SK-N-SH treated with all-trans-retinoic acid at 6 μM for 48 hours (cell line): ENCODE measurements around the gene TMEM139.

Experiments
- ATAC-seq: fragments of 200-7000 bp; cut with Tn5 transposase; 3 replicates; pipeline ENCODE4 v1.9.1; 2020; ENCODE audit warnings: mild to moderate bottlenecking, moderate library complexity
- BACH2 ChIP-seq: fragments of 250-450 bp; sonication (Bioruptor Pico); IDR thresholded peaks from 2 replicates; pipeline ENCODE4 v1.9.0; 2021; ENCODE audit warnings: mild to moderate bottlenecking, borderline replicate concordance
- CSDC2 ChIP-seq: fragments of 250-450 bp; sonication (Bioruptor Pico); IDR thresholded peaks from 2 replicates; pipeline ENCODE4 v1.5.0; 2020; ENCODE audit warnings: mild to moderate bottlenecking, moderate library complexity
- CSRNP3 ChIP-seq: fragments of 250-450 bp; sonication (Bioruptor Pico); IDR thresholded peaks from 2 replicates; pipeline ENCODE4 v1.5.1; 2021; ENCODE audit warnings: mild to moderate bottlenecking, moderate library complexity
- GLIS3 ChIP-seq: fragments of 250-450 bp; sonication (Bioruptor Pico); IDR thresholded peaks from 2 replicates; pipeline ENCODE4 v1.5.0; 2020; ENCODE audit warnings: mild to moderate bottlenecking, moderate library complexity
- OSR1 ChIP-seq: fragments of 250-450 bp; sonication (Bioruptor Pico); IDR thresholded peaks from 2 replicates; pipeline ENCODE4 v1.8.0; 2022; ENCODE audit warnings: moderate library complexity, mild to moderate bottlenecking, inconsistent platforms
- PATZ1 ChIP-seq: fragments of 250-450 bp; sonication (Bioruptor Pico); IDR thresholded peaks from 2 replicates; pipeline ENCODE4 v1.8.0; 2020; ENCODE audit warnings: mild to moderate bottlenecking, moderate library complexity, borderline replicate concordance
- POU6F1 ChIP-seq: fragments of 250-450 bp; sonication (Bioruptor Pico); IDR thresholded peaks from 2 replicates; pipeline ENCODE4 v1.8.0; 2021; ENCODE audit warnings: low read depth, mild to moderate bottlenecking, moderate library complexity, borderline replicate concordance
- PPARA ChIP-seq: fragments of 250-450 bp; sonication (Bioruptor Pico); IDR thresholded peaks from 2 replicates; pipeline ENCODE4 v1.5.0; 2020; ENCODE audit warnings: mild to moderate bottlenecking, borderline replicate concordance
- SNAI2 ChIP-seq: fragments of 250-450 bp; sonication (Bioruptor Pico); IDR thresholded peaks from 2 replicates; pipeline ENCODE4 v1.5.0; 2020; ENCODE audit warnings: mild to moderate bottlenecking, moderate library complexity
- TCF4 ChIP-seq: fragments of 250-450 bp; sonication (Bioruptor Pico); IDR thresholded peaks from 2 replicates; pipeline ENCODE4 v1.8.0; 2021; ENCODE audit warnings: mild to moderate bottlenecking, moderate library complexity, borderline replicate concordance
- TSHZ2 ChIP-seq: fragments of 250-450 bp; sonication (Bioruptor Pico); IDR thresholded peaks from 2 replicates; pipeline ENCODE4 v1.5.0; 2020; ENCODE audit warnings: mild to moderate bottlenecking, moderate library complexity
- ZC3H10 ChIP-seq: fragments of 250-450 bp; sonication (Bioruptor Pico); IDR thresholded peaks from 2 replicates; pipeline ENCODE4 v1.5.1; 2021; ENCODE audit warnings: mild to moderate bottlenecking, moderate library complexity
- ZFP3 ChIP-seq: fragments of 250-450 bp; sonication (Bioruptor Pico); IDR thresholded peaks from 2 replicates; pipeline ENCODE4 v1.5.0; 2020; ENCODE audit warnings: mild to moderate bottlenecking, moderate library complexity
- ZNF565 ChIP-seq: fragments of 450-650 bp; formaldehyde crosslinking; conservative IDR thresholded peaks from 2 replicates; pipeline ENCODE4 v1.5.0; 2020; ENCODE audit warnings: low read depth, mild to moderate bottlenecking, moderate library complexity
- ZNF70 ChIP-seq: fragments of 450-650 bp; formaldehyde crosslinking; IDR thresholded peaks from 2 replicates; pipeline ENCODE4 v1.5.0; 2020; ENCODE audit warnings: mild to moderate bottlenecking, moderate library complexity
- ZNF8 ChIP-seq: fragments of 450-650 bp; formaldehyde crosslinking; IDR thresholded peaks from 2 replicates; pipeline ENCODE4 v1.5.0; 2020; ENCODE audit warnings: mild to moderate bottlenecking, moderate library complexity
- TF ChIP-seq, protein P1 (sequence below): fragments of 250-450 bp; sonication (Bioruptor Pico); IDR thresholded peaks from 2 replicates; pipeline ENCODE4 v1.5.1; 2020; ENCODE audit warnings: low read depth, mild to moderate bottlenecking, moderate library complexity

Gene TMEM139

GRCh38 chr7:143258831-143259230, 25.9 kb upstream of the TMEM139 start (continued):
- TF ChIP-seq ZNF565 (CRISPR knock-in tag) (no peak), CSRNP3 (CRISPR knock-in tag) (no peak)

GRCh38 chr7:143259765-143260164, 25.0 kb upstream of the TMEM139 start:
- TF ChIP-seq TSHZ2 (CRISPR knock-in tag) (no peak), ZNF8 (no peak), OSR1 (no peak), ZFP3 (CRISPR knock-in tag) (no peak), ZNF565 (CRISPR knock-in tag) (no peak), ZNF70 (CRISPR knock-in tag) (no peak), PPARA (CRISPR knock-in tag) (no peak), POU6F1 (CRISPR knock-in tag) (no peak)
- TF ChIP-seq, all 23 proteins: peak for 0
- ATAC-seq, result no peak

- no peak for ATAC-seq
- TF ChIP-seq TSHZ2 (CRISPR knock-in tag), result no peak
- no peak for TF ChIP-seq ZC3H10
- TF ChIP-seq GLIS3 (CRISPR knock-in tag), result no peak
- TF ChIP-seq PATZ1 (CRISPR knock-in tag), result no peak
- no peak for TF ChIP-seq ZNF70 (CRISPR knock-in tag)
- no peak for TF ChIP-seq CSRNP3 (CRISPR knock-in tag)
- TF ChIP-seq, protein P1, sequence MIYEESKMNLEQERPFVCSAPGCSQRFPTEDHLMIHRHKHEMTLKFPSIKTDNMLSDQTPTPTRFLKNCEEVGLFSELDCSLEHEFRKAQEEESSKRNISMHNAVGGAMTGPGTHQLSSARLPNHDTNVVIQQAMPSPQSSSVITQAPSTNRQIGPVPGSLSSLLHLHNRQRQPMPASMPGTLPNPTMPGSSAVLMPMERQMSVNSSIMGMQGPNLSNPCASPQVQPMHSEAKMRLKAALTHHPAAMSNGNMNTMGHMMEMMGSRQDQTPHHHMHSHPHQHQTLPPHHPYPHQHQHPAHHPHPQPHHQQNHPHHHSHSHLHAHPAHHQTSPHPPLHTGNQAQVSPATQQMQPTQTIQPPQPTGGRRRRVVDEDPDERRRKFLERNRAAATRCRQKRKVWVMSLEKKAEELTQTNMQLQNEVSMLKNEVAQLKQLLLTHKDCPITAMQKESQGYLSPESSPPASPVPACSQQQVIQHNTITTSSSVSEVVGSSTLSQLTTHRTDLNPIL, result no peak
- no peak for TF ChIP-seq TCF4 (CRISPR knock-in tag)
- TF ChIP-seq SNAI2, result no peak
- no peak for TF ChIP-seq BACH2 (CRISPR knock-in tag)
- TF ChIP-seq CSDC2 (CRISPR knock-in tag), result no peak
- no peak for TF ChIP-seq POU6F1 (CRISPR knock-in tag)
- TF ChIP-seq ZFP3 (CRISPR knock-in tag), result no peak
Observed at GRCh38 chr7:143261901-143262300, 22.9 kb upstream of the TMEM139 start.
